Lower lobe of right lung (tissue), 2 donors: ENCODE data around the gene ALDH1L1. TPM values are rescaled to one million over a fixed set of nuclear protein-coding genes. Genes with fewer than 3 reads are reported as not detected.

ENCODE experiments used
- ATAC-seq, 2 donors: fragments of 200-7000 bp; cut with Tn5 transposase; one replicate each; pipeline ENCODE4 v1.9.1; 2020 to 2022; ENCODE audit warnings: mild to moderate bottlenecking in 2 of 2, moderate library complexity in 2 of 2
- DNase-seq: peaks from one replicate; pipeline ENCODE4 v3.0.0-alpha.2; 2020
- H3K27ac ChIP-seq: fragments of 200-600 bp; one replicate; pipeline ENCODE4 v1.8.0; 2022
- H3K27me3 ChIP-seq: fragments of 200-600 bp; one replicate; pipeline ENCODE4 v1.8.0; 2022; ENCODE audit warnings: low read depth
- H3K36me3 ChIP-seq: fragments of 200-600 bp; one replicate; pipeline ENCODE4 v1.8.0; 2022; ENCODE audit warnings: mild to moderate bottlenecking
- H3K4me1 ChIP-seq: fragments of 200-600 bp; one replicate; pipeline ENCODE4 v1.8.0; 2022
- H3K4me3 ChIP-seq: fragments of 200-600 bp; one replicate; pipeline ENCODE4 v1.8.0; 2022; ENCODE audit warnings: mild to moderate bottlenecking
- H3K9me3 ChIP-seq: fragments of 200-600 bp; one replicate; pipeline ENCODE4 v1.8.0; 2022
- intact Hi-C: fragments of 100-400 bp; cut with DNase I; formaldehyde crosslinking; loops from one replicate; pipeline ENCODE4 v1.11.0; 2022
- total RNA-seq: library from RNA; stranded (reverse); fragmentation: NEBNext Ultra II Directional; extraction: Animal tissue kit (Norgen Biotek cat#: 25700); gene quantifications from one replicate; pipeline ENCODE4 v1.2.1, GENCODE V29; 2021
- TF ChIP-seq, protein P1 (sequence below): fragments of 200-600 bp; IDR thresholded peaks from one replicate; pipeline ENCODE4 v1.8.0; 2022; ENCODE audit warnings: antibody characterized with exemption, mild to moderate bottlenecking
- donor health status: DM: no; HTN: yes; CAD: no; lungs with severe emphysema.

The ALDH1L1 gene
- total RNA-seq, 1 donor from 2014 or later = 2.8 TPM

DNA sequence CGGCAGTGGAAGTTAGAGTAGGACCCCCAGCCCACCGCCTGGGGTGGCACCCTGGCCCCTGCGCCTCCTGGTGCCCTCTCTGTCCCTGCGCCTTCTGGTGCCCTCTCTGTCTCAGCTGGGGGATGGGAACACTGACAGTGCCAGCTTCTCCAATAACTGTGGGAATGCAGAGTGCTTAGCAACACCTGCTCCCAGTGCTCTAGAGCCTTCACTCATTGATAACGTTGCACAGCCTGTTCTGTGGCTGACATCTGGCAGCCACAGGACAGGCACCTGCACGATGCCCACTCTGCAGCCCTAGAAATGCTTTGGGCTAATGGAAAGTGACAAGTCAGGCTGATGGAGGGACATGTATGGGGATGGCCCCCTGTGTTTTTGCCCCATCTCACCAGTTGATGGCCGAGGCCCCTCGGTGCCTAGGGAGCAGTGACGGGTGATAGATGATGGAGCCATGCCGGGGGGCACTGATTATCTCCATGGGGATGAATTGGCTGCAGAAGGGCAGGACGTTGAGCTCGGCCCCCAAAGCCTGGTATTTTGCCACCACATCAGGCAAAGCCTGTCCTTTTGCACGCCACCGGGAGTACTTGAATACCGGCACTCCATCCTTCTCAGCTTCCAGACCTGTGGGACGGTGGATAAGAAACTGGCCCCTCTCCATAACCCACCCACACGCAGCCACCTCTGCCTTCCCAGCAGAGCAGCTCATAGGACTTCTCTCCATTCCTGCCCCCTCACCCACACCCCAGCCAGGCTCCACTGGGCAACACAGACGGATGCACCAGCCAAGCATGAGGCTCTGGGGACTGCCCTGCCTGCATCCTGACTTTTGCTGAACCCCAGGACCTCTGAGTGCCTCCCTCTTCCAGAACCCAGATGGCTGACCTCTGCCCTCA lies 22.1 kb downstream of the ALDH1L1 start:
- Histone ChIP-seq H3K4me3 (no peak overlapping the region), H3K36me3 (no peaks in the 10 kb centered on the region), H3K27ac (no peak overlapping the region), H3K4me1 (no peaks in the 10 kb centered on the region), H3K9me3 (no peaks in the 10 kb centered on the region), H3K27me3 (no peaks in the 10 kb centered on the region)
- TF ChIP-seq, protein P1, sequence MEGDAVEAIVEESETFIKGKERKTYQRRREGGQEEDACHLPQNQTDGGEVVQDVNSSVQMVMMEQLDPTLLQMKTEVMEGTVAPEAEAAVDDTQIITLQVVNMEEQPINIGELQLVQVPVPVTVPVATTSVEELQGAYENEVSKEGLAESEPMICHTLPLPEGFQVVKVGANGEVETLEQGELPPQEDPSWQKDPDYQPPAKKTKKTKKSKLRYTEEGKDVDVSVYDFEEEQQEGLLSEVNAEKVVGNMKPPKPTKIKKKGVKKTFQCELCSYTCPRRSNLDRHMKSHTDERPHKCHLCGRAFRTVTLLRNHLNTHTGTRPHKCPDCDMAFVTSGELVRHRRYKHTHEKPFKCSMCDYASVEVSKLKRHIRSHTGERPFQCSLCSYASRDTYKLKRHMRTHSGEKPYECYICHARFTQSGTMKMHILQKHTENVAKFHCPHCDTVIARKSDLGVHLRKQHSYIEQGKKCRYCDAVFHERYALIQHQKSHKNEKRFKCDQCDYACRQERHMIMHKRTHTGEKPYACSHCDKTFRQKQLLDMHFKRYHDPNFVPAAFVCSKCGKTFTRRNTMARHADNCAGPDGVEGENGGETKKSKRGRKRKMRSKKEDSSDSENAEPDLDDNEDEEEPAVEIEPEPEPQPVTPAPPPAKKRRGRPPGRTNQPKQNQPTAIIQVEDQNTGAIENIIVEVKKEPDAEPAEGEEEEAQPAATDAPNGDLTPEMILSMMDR = no peak
- ATAC-seq = no peak
- intact Hi-C loops = no loop called here
- DNase-seq = no peak

DNA sequence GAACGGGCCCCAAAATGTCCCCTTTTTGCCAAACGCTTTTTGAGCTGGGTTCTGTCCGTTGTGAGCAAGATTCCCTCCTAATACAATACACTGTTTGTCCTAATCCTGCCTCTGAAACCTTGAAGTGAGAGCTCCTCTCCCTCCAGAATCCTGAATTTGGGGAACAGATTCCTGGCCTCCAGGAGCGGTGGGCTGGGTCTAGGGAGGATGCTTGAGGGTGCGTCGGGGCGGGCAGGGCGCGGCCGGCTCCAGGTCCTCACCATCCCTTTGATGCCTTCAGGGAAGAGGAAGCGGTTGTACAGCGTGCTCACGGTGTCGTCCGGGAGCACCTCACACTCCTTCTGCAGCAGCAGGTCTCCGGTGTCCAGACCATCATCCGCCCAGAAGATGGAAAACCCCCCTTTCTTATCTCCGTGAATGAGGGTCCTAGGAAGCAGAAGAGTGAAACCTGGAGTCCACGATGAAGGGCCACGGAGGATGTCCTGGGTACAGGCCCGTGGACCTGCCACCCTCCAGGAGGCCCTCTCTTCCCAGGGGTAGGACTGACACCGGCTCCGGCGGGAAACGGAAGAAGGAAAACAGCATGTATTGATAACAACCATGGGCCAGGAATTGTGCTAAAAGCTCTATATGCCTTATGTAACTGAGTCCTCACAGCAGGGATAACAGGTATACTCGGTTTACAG lies 23.2 kb downstream of the ALDH1L1 start:
- no peak for ATAC-seq
- Histone ChIP-seq H3K4me3 (no peak overlapping the region), H3K27ac (no peak overlapping the region), H3K4me1 (no peaks in the 10 kb centered on the region), H3K9me3 (no peaks in the 10 kb centered on the region), H3K27me3 (no peaks in the 10 kb centered on the region), H3K36me3 (no peaks in the 10 kb centered on the region)
- TF ChIP-seq, protein P1 = no peak
- no peak for DNase-seq
- intact Hi-C loops = no loop called here

DNA sequence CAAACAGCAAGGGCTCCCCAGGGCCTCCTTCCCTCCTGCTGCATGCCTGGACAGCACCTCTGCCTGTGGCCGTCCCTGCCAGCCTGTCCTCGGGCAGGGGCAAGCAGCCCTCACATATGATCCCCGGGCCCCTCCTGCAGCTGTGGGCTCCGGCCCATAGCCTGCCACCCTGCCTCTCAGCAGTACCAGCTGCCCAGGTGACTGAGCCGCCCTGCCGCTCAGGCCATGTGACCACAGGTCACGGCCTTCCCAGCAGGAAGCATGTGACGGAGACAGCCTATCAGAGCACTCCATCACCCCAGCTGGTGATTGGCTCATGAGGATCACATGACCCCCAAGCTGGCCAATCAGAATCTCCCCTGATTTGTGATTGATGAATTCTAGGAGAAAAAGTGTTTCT lies 23.9 kb downstream of the ALDH1L1 start:
- ATAC-seq (no peak), DNase-seq (peak; percentile 25)
- TF ChIP-seq, protein P1 = no peak
- no peaks in the 10 kb centered on the region for H3K4me1 ChIP-seq
- no peaks in the 10 kb centered on the region for H3K27me3 ChIP-seq
- H3K27ac ChIP-seq = no peak overlapping the region
- H3K9me3 ChIP-seq = no peaks in the 10 kb centered on the region
- H3K36me3 ChIP-seq = no peaks in the 10 kb centered on the region
- H3K4me3 ChIP-seq = no peak overlapping the region
- intact Hi-C loops = no loop called here

DNA sequence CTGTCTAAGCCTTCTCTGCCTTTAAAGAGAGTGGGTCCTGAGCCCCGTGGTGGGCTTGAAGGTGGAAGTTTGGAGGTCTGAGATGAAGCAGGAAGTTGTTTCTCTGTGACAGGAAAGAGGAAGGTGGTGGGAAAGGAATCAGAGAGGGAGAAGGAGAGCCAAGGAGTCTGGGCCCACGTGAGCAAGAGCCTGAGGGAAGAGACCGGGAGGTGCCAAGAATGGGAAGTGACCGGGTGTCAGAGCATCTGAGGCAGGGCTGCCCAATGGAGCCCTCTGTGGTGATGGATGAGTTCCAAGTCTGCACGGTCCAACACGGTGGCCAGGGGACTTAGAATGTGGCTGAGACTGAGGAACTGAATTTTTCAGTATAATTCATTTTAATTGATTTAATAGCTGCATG lies 24.6 kb downstream of the ALDH1L1 start:
- H3K27me3 ChIP-seq = no peaks in the 10 kb centered on the region
- no peaks in the 10 kb centered on the region for H3K36me3 ChIP-seq
- intact Hi-C loops = no loop called here
- no peak overlapping the region for H3K27ac ChIP-seq
- no peak overlapping the region for H3K4me3 ChIP-seq
- no peak for DNase-seq
- TF ChIP-seq, protein P1 = no peak
- H3K9me3 ChIP-seq = no peaks in the 10 kb centered on the region
- no peaks in the 10 kb centered on the region for H3K4me1 ChIP-seq
- no peak for ATAC-seq

DNA sequence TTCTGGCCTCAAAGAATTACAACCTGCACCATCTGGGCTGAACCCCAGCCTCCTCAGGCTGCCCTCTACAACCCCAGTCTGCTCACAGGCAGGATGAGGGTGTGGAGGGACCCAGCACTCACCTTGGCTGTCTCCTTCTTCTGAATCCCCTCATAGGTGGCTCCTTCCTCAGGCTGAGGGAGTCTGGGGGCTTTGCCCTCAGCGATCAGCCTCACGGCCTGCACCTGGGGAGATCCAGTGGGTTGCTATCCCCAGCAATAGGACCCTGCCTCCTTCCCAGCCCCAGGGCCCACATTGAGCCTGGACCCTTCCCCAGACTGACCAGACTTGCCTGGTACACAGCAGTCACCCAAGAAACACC lies 25.1 kb downstream of the ALDH1L1 start:
- no peak for ATAC-seq
- Histone ChIP-seq H3K9me3 (no peaks in the 10 kb centered on the region), H3K4me3 (no peak overlapping the region), H3K27me3 (no peaks in the 10 kb centered on the region), H3K4me1 (no peaks in the 10 kb centered on the region), H3K36me3 (no peaks in the 10 kb centered on the region), H3K27ac (no peak overlapping the region)
- DNase-seq = no peak
- TF ChIP-seq, protein P1 = no peak
- intact Hi-C loops = no loop called here
